Panc1 (cell line): ENCODE measurements around the gene GNAS. TPM values are rescaled to one million over a fixed set of nuclear protein-coding genes. Genes with fewer than 3 reads are reported as not detected.

ENCODE experiments used
- ATAC-seq: fragments of 200-7000 bp; cut with Tn5 transposase; 2 replicates; pipeline ENCODE4 v1.9.1; 2020; ENCODE audit warnings: mild to moderate bottlenecking, moderate library complexity
- BruUV-seq: library from RNA; stranded (reverse); fragments of 400-500 nt; replicated peaks from 2 replicates; lab custom pipeline; 2021; lab: Mats Ljungman, UMichigan
- CTCF ChIA-PET: fragments of 300-600 bp; sonication (Branson Sonifier 250); formaldehyde crosslinking; loops from one replicate; lab custom pipeline; 2022; ENCODE audit warnings: antibody characterized with exemption; lab: Charles Lee
- POLR2A ChIA-PET: fragments of 300-600 bp; sonication (Branson Sonifier 250); formaldehyde crosslinking; loops from one replicate; lab custom pipeline; 2022; ENCODE audit warnings: antibody characterized with exemption; lab: Charles Lee
- DNase-seq: peaks from one replicate; pipeline ENCODE4 v3.0.0-alpha.2; 2010; ENCODE audit warnings: low read depth, low spot score
- H3K27ac ChIP-seq: 2 replicates; pipeline ENCODE4 v1.5.1; 2011; ENCODE audit warnings: mild to moderate bottlenecking, low read length, inconsistent platforms
- H3K27me3 ChIP-seq: fragments of 200-500 bp; sonication (Bioruptor generic); 2 replicates; pipeline ENCODE4 v1.6.0; 2014; ENCODE audit warnings: low read length, inconsistent platforms; ENCODE audit not compliant: control insufficient read depth, insufficient read depth
- H3K36me3 ChIP-seq: fragments of 200-500 bp; sonication (Bioruptor generic); 2 replicates; pipeline ENCODE4 v1.5.1; 2014; ENCODE audit warnings: inconsistent platforms, mild to moderate bottlenecking, low read length, moderate library complexity; ENCODE audit not compliant: control insufficient read depth, insufficient read depth
- H3K4me1 ChIP-seq: 2 replicates; pipeline ENCODE4 v1.5.1; 2011; ENCODE audit warnings: inconsistent platforms, mild to moderate bottlenecking, low read length, moderate library complexity; ENCODE audit not compliant: control insufficient read depth, insufficient read depth
- H3K4me3 ChIP-seq, 2 experiments: 2 replicates each; pipeline ENCODE4 v1.5.1; 2011 to 2012; ENCODE audit warnings: low read depth in 2 of 2, low read length in 2 of 2, mild to moderate bottlenecking in 2 of 2, inconsistent platforms in 1 of 2, moderate library complexity in 1 of 2
- H3K9me3 ChIP-seq: fragments of 200-500 bp; sonication (Bioruptor generic); 2 replicates; pipeline ENCODE4 v1.5.1; 2014; ENCODE audit warnings: low read depth, mild to moderate bottlenecking, inconsistent platforms, low read length, moderate library complexity; ENCODE audit not compliant: control insufficient read depth, insufficient read depth
- CTCF ChIP-seq: fragments of 450-650 bp; IDR thresholded peaks from 2 replicates; pipeline ENCODE4 v1.5.1; 2017; ENCODE audit warnings: mild to moderate bottlenecking
- POLR2AphosphoS5 ChIP-seq: IDR thresholded peaks from 2 replicates; pipeline ENCODE4 v1.6.1; 2012; ENCODE audit warnings: mild to moderate bottlenecking, low read depth, low read length, moderate library complexity
- REST ChIP-seq, 2 experiments: IDR thresholded peaks; 2 replicates each; pipeline ENCODE4 v1.6.1; 2011 to 2012; ENCODE audit warnings: low read depth in 2 of 2, control low read depth in 1 of 2, low read length in 1 of 2, mild to moderate bottlenecking in 1 of 2, moderate library complexity in 1 of 2; ENCODE audit not compliant: insufficient read depth in 1 of 2
- SIN3A ChIP-seq: IDR thresholded peaks from 2 replicates; pipeline ENCODE4 v1.6.1; 2012; ENCODE audit warnings: low read depth, mild to moderate bottlenecking, low read length, moderate library complexity, borderline replicate concordance; ENCODE audit not compliant: insufficient read depth
- TCF7L2 ChIP-seq: IDR thresholded peaks from 2 replicates; pipeline ENCODE4 v1.6.1; 2011; ENCODE audit warnings: mild to moderate bottlenecking, low read depth, low read length, inconsistent platforms
- in situ Hi-C: cut with HindIII; loops from 2 replicates; pipeline ENCODE4 v1.10.0; 2016; ENCODE audit warnings: low sequenced_read_pairs, low pct_unique_long_range_greater_than_20kb
- intact Hi-C: fragments of 100-400 bp; cut with micrococcal nuclease; formaldehyde crosslinking; loops from one replicate; pipeline ENCODE4 v1.10.0; 2022; ENCODE audit not compliant: unreplicated experiment
- total RNA-seq: library from RNA; stranded (reverse); gene quantifications from one replicate; pipeline ENCODE4 v1.2.1, GENCODE V29; 2021; ENCODE audit not compliant: unreplicated experiment

Gene GNAS
- total RNA-seq, 1 experiment from 2014 or later = 756 TPM

DNA sequence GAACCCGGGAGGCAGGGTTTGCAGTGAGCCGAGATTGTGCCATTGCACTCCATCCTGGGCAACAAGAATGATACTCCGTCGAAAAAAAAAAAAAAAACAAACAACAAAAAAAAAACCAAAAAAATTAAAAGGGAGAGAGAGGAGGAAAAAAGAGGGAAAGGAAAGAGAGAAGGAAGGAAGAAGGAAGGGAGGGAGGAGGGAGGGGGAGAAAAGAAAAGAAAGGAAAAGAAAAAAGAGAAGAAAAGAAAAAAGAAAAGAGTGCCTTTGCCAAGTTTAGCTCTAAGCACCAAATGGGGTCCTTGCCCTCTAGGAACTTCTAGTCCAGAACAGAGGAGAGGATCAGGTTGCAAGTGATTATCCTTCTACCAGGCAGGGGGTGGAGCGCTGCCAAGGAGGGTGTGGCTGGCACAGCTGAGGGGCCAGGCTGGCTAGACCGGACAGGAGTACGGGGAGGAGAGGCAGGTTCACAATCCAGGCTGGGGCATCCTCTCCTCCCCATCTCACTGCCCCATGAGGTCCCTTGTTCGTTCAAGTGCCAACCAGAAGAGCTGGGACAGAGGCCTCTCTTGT, 19.1 kb downstream of the GNAS start:
- TF ChIP-seq REST (IDR thresholded peaks at IDR 0.05; ENCODE audit: insufficient read depth in 1 of 2, low read depth in 2 of 2, low read length in 1 of 2) (no peak), POLR2AphosphoS5 (no peak), TCF7L2 (no peak), CTCF (no peak), SIN3A (no peak)
- ChIA-PET POLR2A (no interaction called here), CTCF (no interaction called here)
- DNase-seq = no peak
- Histone ChIP-seq H3K27ac (no peak overlapping the region), H3K27me3 (no peaks in the 10 kb centered on the region), H3K9me3 (no peaks in the 10 kb centered on the region), H3K36me3 (no peaks in the 10 kb centered on the region), H3K4me3 (no peak overlapping the region), H3K4me1 (no peaks in the 10 kb centered on the region)
- no TSS peak for BruUV-seq
- intact Hi-C loops = loop anchor here (2.0 kb wide), 1 partner anchor 583 kb away; no protein-coding TSS in a partner anchor
- no peak for ATAC-seq
- in situ Hi-C loops = no loop called here

GRCh38 chr20:58874469-58874868, 22.0 kb downstream of the GNAS start:
- intact Hi-C loops = no loop called here
- CTCF ChIA-PET = interaction anchor here (0.6 kb wide), 1 partner anchor 72 kb away, joined by 3 read pairs; no protein-coding TSS in a partner anchor
- no peak for ATAC-seq

More at GRCh38 chr20:58874469-58874868, 22.0 kb downstream of the GNAS start:
- in situ Hi-C loops = no loop called here
- H3K36me3 ChIP-seq = no peaks in the 10 kb centered on the region; the same call in 1 of the 2 replicates
- no TSS peak for BruUV-seq
- no peaks in the 10 kb centered on the region for H3K27me3 ChIP-seq
- TF ChIP-seq REST (IDR thresholded peaks at IDR 0.05; ENCODE audit: insufficient read depth in 1 of 2, low read depth in 2 of 2, low read length in 1 of 2) = no peak
- TF ChIP-seq TCF7L2 = no peak
- TF ChIP-seq POLR2AphosphoS5 = no peak
- no peak for TF ChIP-seq SIN3A
- no peak for TF ChIP-seq CTCF
- no peak overlapping the region for H3K4me3 ChIP-seq
- POLR2A ChIA-PET = interaction anchor here (0.6 kb wide), 1 partner anchor 323 kb away, joined by 3 read pairs; no protein-coding TSS in a partner anchor
- H3K27ac ChIP-seq = no peak overlapping the region
- no peaks in the 10 kb centered on the region for H3K9me3 ChIP-seq
- no peak for DNase-seq
- H3K4me1 ChIP-seq = no peaks in the 10 kb centered on the region
